CD14-positive monocyte (primary cell): ENCODE data around the gene CFAP74. TPM values are rescaled to one million over a fixed set of nuclear protein-coding genes. Genes with fewer than 3 reads are reported as not detected.

Experiments
- DNase-seq, 3 donors: peaks; one replicate each; pipeline ENCODE4 v3.0.0-alpha.2; 2011 to 2022
- H2AFZ ChIP-seq: 2 replicates; pipeline ENCODE4 v1.6.0; 2012; ENCODE audit warnings: mild to moderate bottlenecking, low read depth, low read length, inconsistent platforms; ENCODE audit not compliant: insufficient read depth, poor library complexity, severe bottlenecking
- H3K27ac ChIP-seq, 2 donors: 1 replicate in 1 of 2; 2 replicates in 1 of 2; pipeline ENCODE4 v1.5.1; 2012 to 2013; ENCODE audit warnings: low read length in 2 of 2, control low read depth in 1 of 2, inconsistent platforms in 1 of 2, low read depth in 1 of 2, mild to moderate bottlenecking in 1 of 2
- H3K27me3 ChIP-seq, 2 donors: one replicate each; pipeline versions ENCODE4 v1.6.0 to v1.6.1; 2011 to 2013; ENCODE audit warnings: low read length in 2 of 2; ENCODE audit not compliant: control insufficient read depth in 2 of 2, insufficient read depth in 2 of 2
- H3K36me3 ChIP-seq, 2 donors: replicated peaks in 1 of 2; 1 replicate in 1 of 2; 2 replicates in 1 of 2; pipeline versions ENCODE4 v1.5.1 to v1.6.1; 2012 to 2013; ENCODE audit warnings: low read length in 2 of 2, control low read depth in 1 of 2, inconsistent platforms in 1 of 2, mild to moderate bottlenecking in 1 of 2; ENCODE audit not compliant: insufficient read depth in 2 of 2, control insufficient read depth in 1 of 2
- H3K4me1 ChIP-seq, 2 donors: 1 replicate in 1 of 2; 2 replicates in 1 of 2; pipeline versions ENCODE4 v1.5.1 to v1.6.1; 2012 to 2013; ENCODE audit warnings: low read length in 2 of 2, control low read depth in 1 of 2, inconsistent platforms in 1 of 2, mild to moderate bottlenecking in 1 of 2, moderate library complexity in 1 of 2; ENCODE audit not compliant: insufficient read depth in 2 of 2, control insufficient read depth in 1 of 2
- H3K4me2 ChIP-seq: replicated peaks from 2 replicates; pipeline ENCODE3; 2012; ENCODE audit warnings: low read length, moderate library complexity, mild to moderate bottlenecking; ENCODE audit not compliant: poor library complexity, severe bottlenecking; ENCODE audit errors: extremely low read depth
- H3K4me3 ChIP-seq, 3 experiments: fragments of 200-600 bp in 1 of 3; sonication (generic) in 1 of 3; replicated peaks in 1 of 3; 1 replicate in 2 of 3; 2 replicates in 1 of 3; pipeline ENCODE4 v1.5.1; 2011 to 2013; ENCODE audit warnings: low read length in 3 of 3, mild to moderate bottlenecking in 3 of 3, control low read depth in 2 of 3, low read depth in 2 of 3, inconsistent platforms in 1 of 3, moderate library complexity in 1 of 3
- H3K79me2 ChIP-seq: 2 replicates; pipeline ENCODE4 v1.6.0; 2012; ENCODE audit warnings: mild to moderate bottlenecking, control low read depth, inconsistent platforms, low read length, moderate library complexity; ENCODE audit not compliant: insufficient read depth
- H3K9ac ChIP-seq: 2 replicates; pipeline ENCODE4 v1.6.0; 2017; ENCODE audit warnings: low read length, mild to moderate bottlenecking; ENCODE audit not compliant: insufficient read depth, poor library complexity, severe bottlenecking
- H3K9me3 ChIP-seq, 2 donors: replicated peaks in 1 of 2; 1 replicate in 1 of 2; 2 replicates in 1 of 2; pipeline versions ENCODE4 v1.5.1 to v1.6.1; 2012 to 2013; ENCODE audit warnings: low read length in 2 of 2, control low read depth in 1 of 2; ENCODE audit not compliant: control insufficient read depth in 1 of 2, insufficient read depth in 1 of 2
- H4K20me1 ChIP-seq: 2 replicates; pipeline ENCODE4 v1.6.0; 2012; ENCODE audit warnings: mild to moderate bottlenecking, low read length, control low read depth, moderate library complexity; ENCODE audit not compliant: insufficient read depth
- H3K27ac Mint-ChIP-seq, 7 donors: one replicate each; pipeline ENCODE4 v1.8.0; 2020; ENCODE audit warnings: mild to moderate bottlenecking in 7 of 7, mixed read lengths in 7 of 7, moderate library complexity in 6 of 7, inconsistent platforms in 2 of 7
- H3K27me3 Mint-ChIP-seq, 3 donors: one replicate each; pipeline ENCODE4 v1.8.0; 2021 to 2022; ENCODE audit warnings: low read depth in 3 of 3, mild to moderate bottlenecking in 3 of 3, mixed read lengths in 3 of 3, moderate library complexity in 3 of 3, inconsistent platforms in 1 of 3
- H3K36me3 Mint-ChIP-seq, 2 donors: one replicate each; pipeline ENCODE4 v1.8.0; 2020; ENCODE audit warnings: mixed read lengths in 2 of 2, inconsistent platforms in 1 of 2, mild to moderate bottlenecking in 1 of 2
- H3K4me1 Mint-ChIP-seq: one replicate; pipeline ENCODE4 v1.8.0; 2020; ENCODE audit warnings: mild to moderate bottlenecking, mixed read lengths
- H3K4me3 Mint-ChIP-seq, 2 donors: one replicate each; pipeline ENCODE4 v1.8.0; 2020; ENCODE audit warnings: mild to moderate bottlenecking in 2 of 2, mixed read lengths in 2 of 2, moderate library complexity in 1 of 2
- H3K9me3 Mint-ChIP-seq, 7 donors: one replicate each; pipeline ENCODE4 v1.8.0; 2020 to 2022; ENCODE audit warnings: mixed read lengths in 7 of 7, mild to moderate bottlenecking in 6 of 7, moderate library complexity in 6 of 7, inconsistent platforms in 2 of 7
- WGBS: methylation state at CpG from one replicate; pipeline ENCODE4 v1.1.5; 2013; ENCODE audit warnings: missing lambda C conversion rate; ENCODE audit not compliant: insufficient coverage; 5-methylcytosine and 5-hydroxymethylcytosine counted together
- intact Hi-C, 2 donors: fragments of 100-400 bp; cut with micrococcal nuclease; formaldehyde crosslinking; loops; one replicate each; pipeline versions ENCODE4 v1.15.0 to v1.15.1; 2023
- polyA plus RNA-seq, 3 donors: library from polyadenylated mRNA; depleted of rRNA in 1 of 3; unstranded in 2 of 3; stranded (reverse) in 1 of 3; fragments of 300-500 nt in 2 of 3; fragments of >200 nt in 1 of 3; fragmentation: Illumina TruSeq in 2 of 3; gene quantifications; 1 replicate in 2 of 3; 2 replicates in 1 of 3; pipeline ENCODE4 v1.2.3, GENCODE V29; 2012 to 2021
- TF ChIP-seq, protein P1 (sequence below): fragments of 200-600 bp; IDR thresholded peaks from one replicate; pipeline ENCODE4 v1.8.0; 2022; ENCODE audit warnings: antibody characterized with exemption, mild to moderate bottlenecking

The CFAP74 gene
- polyA plus RNA-seq, 3 donors: not detected

DNA sequence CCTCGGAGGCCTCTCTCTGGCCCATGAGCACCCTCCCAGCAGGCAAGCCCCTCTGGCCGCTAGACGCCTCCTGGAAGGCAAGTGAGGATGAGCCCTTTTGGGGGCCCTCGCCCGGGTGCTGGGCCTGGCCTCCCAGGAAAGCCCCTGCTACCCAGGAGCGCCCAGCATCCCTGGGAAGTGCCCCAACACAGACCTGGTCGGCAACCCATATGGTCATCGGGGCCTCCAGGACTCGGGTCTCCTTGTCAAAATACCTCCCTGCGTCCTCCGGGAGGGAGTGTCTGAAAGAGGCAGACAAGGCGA is 63.5 kb downstream of the CFAP74 start:
- Histone ChIP-seq H3K9ac (no peak overlapping the region), H3K27me3 (no peaks in the 10 kb centered on the region), H3K79me2 (no peaks in the 10 kb centered on the region), H3K27ac (no peak overlapping the region), H3K4me1 (peaks cover 6% of the 10 kb centered on the region in 2 donors), H3K36me3 (no peaks in the 10 kb centered on the region), H3K4me2 (no peak overlapping the region), H4K20me1 (no peaks in the 10 kb centered on the region), H3K4me3 (no peak overlapping the region), H3K9me3 (no peaks in the 10 kb centered on the region), H2AFZ (no peak overlapping the region)
- no peak overlapping the region for H3K27ac Mint-ChIP-seq
- H3K36me3 Mint-ChIP-seq: no peaks in the 10 kb centered on the region
- WGBS: 96% methylated on average over 11 of the region's 12 CpGs
- TF ChIP-seq, protein P1, sequence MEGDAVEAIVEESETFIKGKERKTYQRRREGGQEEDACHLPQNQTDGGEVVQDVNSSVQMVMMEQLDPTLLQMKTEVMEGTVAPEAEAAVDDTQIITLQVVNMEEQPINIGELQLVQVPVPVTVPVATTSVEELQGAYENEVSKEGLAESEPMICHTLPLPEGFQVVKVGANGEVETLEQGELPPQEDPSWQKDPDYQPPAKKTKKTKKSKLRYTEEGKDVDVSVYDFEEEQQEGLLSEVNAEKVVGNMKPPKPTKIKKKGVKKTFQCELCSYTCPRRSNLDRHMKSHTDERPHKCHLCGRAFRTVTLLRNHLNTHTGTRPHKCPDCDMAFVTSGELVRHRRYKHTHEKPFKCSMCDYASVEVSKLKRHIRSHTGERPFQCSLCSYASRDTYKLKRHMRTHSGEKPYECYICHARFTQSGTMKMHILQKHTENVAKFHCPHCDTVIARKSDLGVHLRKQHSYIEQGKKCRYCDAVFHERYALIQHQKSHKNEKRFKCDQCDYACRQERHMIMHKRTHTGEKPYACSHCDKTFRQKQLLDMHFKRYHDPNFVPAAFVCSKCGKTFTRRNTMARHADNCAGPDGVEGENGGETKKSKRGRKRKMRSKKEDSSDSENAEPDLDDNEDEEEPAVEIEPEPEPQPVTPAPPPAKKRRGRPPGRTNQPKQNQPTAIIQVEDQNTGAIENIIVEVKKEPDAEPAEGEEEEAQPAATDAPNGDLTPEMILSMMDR: no peak
- peaks cover 0 to 3% (median 0%) of the 10 kb centered on the region in 7 donors for H3K9me3 Mint-ChIP-seq
- H3K4me1 Mint-ChIP-seq: peaks cover 6% of the 10 kb centered on the region
- no peak for DNase-seq
- intact Hi-C loops: loop anchor here in 1 of 2 donors (5.0 kb wide), 1 partner anchor 107 kb away; no protein-coding TSS in a partner anchor
- H3K27me3 Mint-ChIP-seq: peaks cover 4 to 11% (median 8%) of the 10 kb centered on the region in 3 donors
- H3K4me3 Mint-ChIP-seq: no peak overlapping the region

DNA sequence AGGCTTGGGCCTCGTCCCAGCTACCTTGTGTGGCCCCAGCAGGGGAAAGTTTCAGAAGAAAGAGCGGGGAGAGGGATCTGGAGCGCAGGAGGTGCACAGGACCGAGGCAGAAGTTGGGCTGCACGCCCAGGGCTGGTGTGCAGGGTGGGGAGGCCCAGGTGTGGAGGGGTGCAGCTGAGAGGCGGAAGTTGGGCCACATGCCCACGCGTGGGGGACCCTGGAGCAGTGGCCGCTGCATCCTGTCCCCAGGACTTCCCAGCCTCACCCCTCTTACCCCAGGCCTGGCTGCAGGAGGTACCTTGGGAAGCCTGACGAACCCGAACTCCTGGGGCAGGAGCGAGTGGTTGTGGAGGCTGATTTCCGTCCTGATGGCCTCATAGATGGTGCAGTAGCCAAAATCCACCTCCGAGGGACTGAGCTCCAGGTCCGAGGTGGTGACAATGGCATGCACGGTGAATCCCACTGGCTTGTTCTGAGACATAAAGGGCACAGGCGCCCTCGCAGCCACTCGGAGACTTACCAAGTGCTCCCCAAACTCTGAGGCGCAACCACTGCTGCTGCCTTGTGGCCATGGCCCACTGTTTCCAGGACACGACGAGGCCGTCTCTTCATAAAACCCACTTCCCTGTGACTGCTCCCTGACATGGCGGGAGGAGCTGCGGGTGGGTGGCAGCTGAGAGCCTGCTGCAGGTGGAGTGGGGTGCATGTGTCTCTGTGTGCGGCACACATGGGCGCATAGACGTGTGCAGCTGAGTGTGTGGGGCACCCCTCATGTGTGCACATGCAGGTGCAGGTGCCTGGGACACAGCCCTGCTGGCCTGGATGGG is 64.1 kb downstream of the CFAP74 start:
- intact Hi-C loops: loop anchor here in 1 of 2 donors (5.0 kb wide), 1 partner anchor 108 kb away; no protein-coding TSS in a partner anchor
- no peak overlapping the region for H3K27ac Mint-ChIP-seq

More for the DNA sequence above, 64.1 kb downstream of the CFAP74 start:
- H3K27ac ChIP-seq: no peak overlapping the region
- DNase-seq: no peak
- Mint-ChIP-seq H3K4me3 (no peak overlapping the region), H3K4me1 (peaks cover 6% of the 10 kb centered on the region), H3K36me3 (no peaks in the 10 kb centered on the region), H3K9me3 (peaks cover 0 to 6% (median 0%) of the 10 kb centered on the region in 7 donors), H3K27me3 (peaks cover 4 to 8% (median 5%) of the 10 kb centered on the region in 3 donors)
- no peaks in the 10 kb centered on the region for H3K9me3 ChIP-seq
- H2AFZ ChIP-seq: no peak overlapping the region
- peaks cover 6% of the 10 kb centered on the region in 2 donors for H3K4me1 ChIP-seq
- no peak overlapping the region for H3K4me3 ChIP-seq
- WGBS: 96% methylated on average over 16 of the region's 28 CpGs
- no peak overlapping the region for H3K9ac ChIP-seq
- H3K27me3 ChIP-seq: no peaks in the 10 kb centered on the region
- H3K79me2 ChIP-seq: no peaks in the 10 kb centered on the region
- H3K4me2 ChIP-seq: no peak overlapping the region
- no peaks in the 10 kb centered on the region for H4K20me1 ChIP-seq
- TF ChIP-seq, protein P1: no peak
- H3K36me3 ChIP-seq: no peaks in the 10 kb centered on the region
